Esophagus muscularis mucosa (tissue), 3 donors: ENCODE measurements around the gene GSE1.

Experiments
- CTCF ChIP-seq, 3 experiments: fragments of 200-600 bp in 2 of 3; fragments of 450-650 bp in 1 of 3; sonication (generic) in 2 of 3; IDR thresholded peaks; one replicate each; pipeline ENCODE4 v1.5.1; 2017 to 2019; ENCODE audit warnings: antibody characterized with exemption in 3 of 3, mild to moderate bottlenecking in 2 of 3, moderate library complexity in 1 of 3
- POLR2A ChIP-seq: fragments of 450-650 bp; IDR thresholded peaks from one replicate; pipeline ENCODE4 v1.6.1; 2017; ENCODE audit warnings: antibody characterized with exemption, moderate library complexity, mild to moderate bottlenecking, low read depth

- TF ChIP-seq POLR2A: no peak
- TF ChIP-seq CTCF (IDR thresholded peaks at IDR 0.05): no peak
Observed at GRCh38 chr16:85628645-85629044, 15.5 kb downstream of the GSE1 start.
